Trophoblast cell (in vitro differentiated cells and primary cell): ENCODE measurements around the gene GET3.

Experiments
- DNase-seq, 2 donors: peaks; one replicate each; pipeline ENCODE4 v3.0.0-alpha.2; 2016
- H2AFZ ChIP-seq: 2 replicates; pipeline ENCODE4 v1.6.1; 2013; ENCODE audit warnings: low read length, moderate library complexity, mild to moderate bottlenecking; ENCODE audit not compliant: insufficient read depth, poor library complexity
- H2AK5ac ChIP-seq: 2 replicates; pipeline ENCODE4 v1.6.1; 2013; ENCODE audit warnings: mild to moderate bottlenecking, low read length
- H2BK120ac ChIP-seq: 2 replicates; pipeline ENCODE4 v1.6.1; 2013; ENCODE audit warnings: low read length, mild to moderate bottlenecking, moderate library complexity; ENCODE audit not compliant: insufficient read depth, poor library complexity
- H2BK12ac ChIP-seq: 2 replicates; pipeline ENCODE4 v1.6.1; 2013; ENCODE audit warnings: mild to moderate bottlenecking, low read length, moderate library complexity
- H2BK5ac ChIP-seq: 2 replicates; pipeline ENCODE4 v1.6.1; 2013; ENCODE audit warnings: low read length, low read depth, moderate library complexity, mild to moderate bottlenecking; ENCODE audit not compliant: poor library complexity
- H3K14ac ChIP-seq: 2 replicates; pipeline ENCODE4 v1.6.1; 2013; ENCODE audit warnings: mild to moderate bottlenecking, low read length
- H3K18ac ChIP-seq: 2 replicates; pipeline ENCODE4 v1.6.1; 2013; ENCODE audit warnings: mild to moderate bottlenecking, low read length
- H3K23ac ChIP-seq: 2 replicates; pipeline ENCODE4 v1.6.1; 2013; ENCODE audit warnings: low read length
- H3K27ac ChIP-seq: 2 replicates; pipeline ENCODE4 v1.5.1; 2013; ENCODE audit warnings: low read depth, mild to moderate bottlenecking, inconsistent platforms, low read length, moderate library complexity
- H3K27me3 ChIP-seq: 2 replicates; pipeline ENCODE4 v1.6.1; 2013; ENCODE audit warnings: inconsistent platforms, mild to moderate bottlenecking, low read length, moderate library complexity; ENCODE audit not compliant: insufficient read depth
- H3K36me3 ChIP-seq, 2 experiments: 1 replicate in 1 of 2; 2 replicates in 1 of 2; pipeline ENCODE4 v1.6.1; 2013; ENCODE audit warnings: low read length in 2 of 2, mild to moderate bottlenecking in 2 of 2, moderate library complexity in 1 of 2; ENCODE audit not compliant: insufficient read depth in 2 of 2, control insufficient read depth in 1 of 2
- H3K4ac ChIP-seq: 2 replicates; pipeline ENCODE4 v1.6.1; 2013; ENCODE audit warnings: low read depth, mild to moderate bottlenecking, low read length, moderate library complexity
- H3K4me1 ChIP-seq, 2 experiments: 1 replicate in 1 of 2; 2 replicates in 1 of 2; pipeline ENCODE4 v1.6.1; 2013; ENCODE audit warnings: low read length in 2 of 2, mild to moderate bottlenecking in 2 of 2, moderate library complexity in 1 of 2; ENCODE audit not compliant: insufficient read depth in 2 of 2, control insufficient read depth in 1 of 2
- H3K4me2 ChIP-seq: 2 replicates; pipeline ENCODE4 v1.6.1; 2013; ENCODE audit warnings: inconsistent platforms, mild to moderate bottlenecking, low read length, moderate library complexity
- H3K4me3 ChIP-seq: 2 replicates; pipeline ENCODE4 v1.5.1; 2013; ENCODE audit warnings: mild to moderate bottlenecking, low read depth, low read length, inconsistent platforms
- H3K79me1 ChIP-seq: one replicate; pipeline ENCODE4 v1.6.1; 2013; ENCODE audit warnings: low read length
- H3K79me2 ChIP-seq: 2 replicates; pipeline ENCODE4 v1.6.1; 2013; ENCODE audit warnings: low read length, mild to moderate bottlenecking; ENCODE audit not compliant: control insufficient read depth, insufficient read depth, poor library complexity
- H3K9ac ChIP-seq: 2 replicates; pipeline ENCODE4 v1.6.1; 2013; ENCODE audit warnings: mild to moderate bottlenecking, low read length
- H3K9me3 ChIP-seq: 2 replicates; pipeline ENCODE4 v1.6.1; 2013; ENCODE audit warnings: low read depth, mild to moderate bottlenecking, control low read depth, inconsistent platforms, low read length; ENCODE audit not compliant: insufficient read depth
- H4K12ac ChIP-seq: 2 replicates; pipeline ENCODE4 v1.6.1; 2013; ENCODE audit warnings: low read depth, mild to moderate bottlenecking, low read length, moderate library complexity
- H4K8ac ChIP-seq: 2 replicates; pipeline ENCODE4 v1.6.1; 2013; ENCODE audit warnings: low read depth, mild to moderate bottlenecking, low read length, moderate library complexity
- H4K91ac ChIP-seq: one replicate; pipeline ENCODE4 v1.6.1; 2013; ENCODE audit warnings: low read depth, mild to moderate bottlenecking, low read length, moderate library complexity
- WGBS: extraction: QIAGEN DNeasy Blood & Tissue Kit; methylation state at CpG from one replicate; pipeline ENCODE4 v1.1.7; 2013; ENCODE audit warnings: missing lambda C conversion rate; ENCODE audit not compliant: insufficient read length, insufficient coverage; ENCODE audit errors: extremely low coverage; 5-methylcytosine and 5-hydroxymethylcytosine counted together

Gene GET3

DNA sequence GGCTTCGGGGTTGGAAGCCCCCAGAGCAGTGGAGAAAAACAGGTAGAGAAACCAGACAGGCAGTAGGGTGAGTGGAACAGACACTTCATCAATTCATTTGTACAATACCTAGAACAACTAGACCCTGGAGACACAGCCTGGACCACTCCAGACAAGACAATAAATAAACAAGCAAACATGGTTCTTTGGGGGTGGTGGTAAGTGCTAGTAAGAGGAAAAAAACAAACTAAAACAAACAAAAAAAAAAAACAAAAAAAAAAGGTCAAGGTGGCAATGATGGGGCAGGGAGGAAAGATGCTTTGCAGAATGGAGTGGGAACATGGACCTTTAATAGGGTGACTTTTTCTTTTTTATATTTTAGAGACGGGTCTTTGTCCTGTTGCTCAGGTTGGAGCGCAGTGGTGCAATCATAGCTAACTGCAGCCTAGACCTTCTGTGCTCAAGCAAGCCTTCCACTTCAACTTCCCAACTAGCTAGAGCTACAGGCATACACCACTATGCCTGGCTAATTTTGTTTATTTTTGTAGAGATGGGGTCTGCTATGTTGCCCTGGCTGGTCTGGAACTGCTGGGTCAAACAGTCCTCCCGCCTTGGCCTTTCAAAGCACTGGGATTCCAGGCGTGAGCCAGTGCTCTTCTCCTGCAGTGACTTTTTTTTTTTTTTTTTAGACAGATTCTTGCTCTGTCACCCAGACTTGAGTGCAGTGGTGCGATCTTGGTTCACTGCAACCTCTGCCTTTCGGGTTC is 57.1 kb downstream of the GET3 start:
- Histone ChIP-seq H3K9ac (peak overlapping the region; percentile 64), H3K18ac (peak overlapping the region; percentile 78), H3K27ac (peak overlapping the region; percentile 71), H2BK120ac (peak overlapping the region; percentile 35), H3K27me3 (no peaks in the 10 kb centered on the region), H2BK12ac (no peak overlapping the region), H3K79me1 (peaks cover 38% of the 10 kb centered on the region), H2AFZ (no peak overlapping the region), H4K12ac (peak overlapping the region; percentile 58), H2BK5ac (peak overlapping the region; percentile 76), H2AK5ac (no peak overlapping the region), H3K4me3 (peak overlapping the region; percentile 70), H3K4me1 (peaks cover 13 to 14% of the 10 kb centered on the region in 2 experiments), H3K23ac (no peak overlapping the region), H3K79me2 (peaks cover 24% of the 10 kb centered on the region), H3K36me3 (peaks cover 6 to 8% of the 10 kb centered on the region in 2 experiments), H3K4me2 (peak overlapping the region; percentile 96), H4K91ac (peak overlapping the region; percentile 71), H4K8ac (peak overlapping the region; percentile 78), H3K14ac (peak overlapping the region; percentile 67), H3K9me3 (peaks cover 2% of the 10 kb centered on the region), H3K4ac (peak overlapping the region; percentile 61)
- no CpG with 5 or more reads among the region's 7 CpGs for WGBS
- DNase-seq: peak in 1 of 2 donors; percentile 58

DNA sequence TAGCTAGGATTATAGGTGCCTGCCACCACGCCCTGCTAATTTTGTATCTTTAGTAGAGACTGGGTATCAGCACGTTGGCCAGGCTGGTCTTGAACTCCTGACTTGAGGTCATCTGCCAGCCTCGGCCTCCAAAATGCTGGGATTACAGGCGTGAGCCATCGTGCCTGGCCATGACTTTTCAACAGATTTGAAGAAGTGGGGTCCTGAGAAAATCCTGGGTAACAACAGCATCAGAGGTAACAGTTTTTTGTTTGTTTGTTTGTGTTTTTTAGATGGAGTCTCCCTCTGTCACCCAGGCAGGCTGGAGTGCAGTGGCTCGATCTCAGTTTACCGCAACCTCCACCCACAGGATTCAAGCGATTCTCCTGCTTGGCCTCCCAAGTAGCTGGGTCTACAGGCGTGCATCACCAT is 57.7 kb downstream of the GET3 start:
- H3K79me1 ChIP-seq: peaks cover 33% of the 10 kb centered on the region
- H3K27ac ChIP-seq: no peak overlapping the region
- no peak overlapping the region for H4K12ac ChIP-seq
- no peak overlapping the region for H3K4me2 ChIP-seq
- H3K9me3 ChIP-seq: peaks cover 2% of the 10 kb centered on the region
- peaks cover 12 to 14% of the 10 kb centered on the region in 2 experiments for H3K4me1 ChIP-seq
- no peaks in the 10 kb centered on the region for H3K27me3 ChIP-seq
- peak in 1 of 2 donors; percentile 16 for DNase-seq
- no peak overlapping the region for H3K23ac ChIP-seq
- no peak overlapping the region for H3K18ac ChIP-seq
- no peak overlapping the region for H2AFZ ChIP-seq
- H2BK5ac ChIP-seq: no peak overlapping the region
- no peak overlapping the region for H3K4ac ChIP-seq
- WGBS: no CpG with 5 or more reads among the region's 9 CpGs
- no peak overlapping the region for H4K91ac ChIP-seq
- H3K14ac ChIP-seq: no peak overlapping the region
- H3K79me2 ChIP-seq: peaks cover 24% of the 10 kb centered on the region
- peaks cover 12 to 15% of the 10 kb centered on the region in 2 experiments for H3K36me3 ChIP-seq
- no peak overlapping the region for H2BK120ac ChIP-seq
- H4K8ac ChIP-seq: no peak overlapping the region
- H3K9ac ChIP-seq: no peak overlapping the region
- H2AK5ac ChIP-seq: no peak overlapping the region
- no peak overlapping the region for H3K4me3 ChIP-seq
- H2BK12ac ChIP-seq: no peak overlapping the region

DNA sequence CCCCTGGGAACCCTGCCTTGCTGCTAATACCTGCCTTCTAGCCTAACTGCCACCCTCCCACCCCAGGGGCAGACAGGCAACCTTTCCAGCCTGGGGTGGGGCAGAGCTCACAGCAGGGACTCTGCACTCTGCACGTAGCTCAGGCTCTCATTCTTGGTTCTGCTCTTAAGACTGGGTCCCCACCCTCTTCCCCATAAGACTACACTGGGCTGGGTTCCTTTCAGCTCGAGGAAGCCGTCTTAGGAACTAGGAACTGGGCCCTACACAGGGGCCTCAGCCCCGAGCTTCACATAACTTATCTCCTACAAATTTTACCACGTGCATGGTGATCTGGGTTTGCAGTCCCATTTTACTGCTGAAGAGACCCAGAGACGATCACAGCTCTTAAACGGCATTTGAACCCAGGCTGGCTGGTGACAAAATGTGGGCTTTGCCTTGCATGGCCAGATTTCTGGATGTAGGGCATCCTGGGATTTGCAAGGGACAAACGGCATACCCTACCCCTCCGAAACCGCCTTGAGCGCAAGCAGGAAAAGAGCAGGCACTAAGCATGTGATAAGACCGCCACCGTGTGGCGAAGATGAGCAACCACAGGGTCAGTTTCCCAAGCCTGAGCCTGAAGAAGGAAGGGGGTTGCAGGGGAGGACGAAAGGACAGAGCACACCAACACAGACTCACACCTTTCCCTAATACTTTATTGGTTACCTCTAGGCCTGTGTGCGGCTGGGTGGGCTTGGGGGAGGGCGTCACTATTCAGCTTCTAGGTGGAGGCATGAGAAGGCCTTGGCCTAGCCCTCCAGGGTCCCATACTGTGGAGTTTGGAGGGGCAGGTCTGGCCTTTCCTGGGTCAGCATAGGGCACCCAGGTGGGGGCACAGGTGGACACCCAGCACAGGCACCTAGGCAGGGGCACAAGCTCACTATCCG is 59.1 kb downstream of the GET3 start:
- H3K79me1 ChIP-seq: peaks cover 25% of the 10 kb centered on the region
- no CpG with 5 or more reads among the region's 18 CpGs for WGBS
- H4K91ac ChIP-seq: no peak overlapping the region
- H3K9me3 ChIP-seq: peaks cover 2% of the 10 kb centered on the region
- H2AK5ac ChIP-seq: no peak overlapping the region
- no peak overlapping the region for H3K18ac ChIP-seq
- H4K8ac ChIP-seq: no peak overlapping the region
- H3K4me1 ChIP-seq: peaks cover 3 to 6% of the 10 kb centered on the region in 2 experiments
- H3K23ac ChIP-seq: no peak overlapping the region
- no peaks in the 10 kb centered on the region for H3K27me3 ChIP-seq
- H3K27ac ChIP-seq: no peak overlapping the region
- H2BK12ac ChIP-seq: no peak overlapping the region
- H3K4ac ChIP-seq: no peak overlapping the region
- H4K12ac ChIP-seq: no peak overlapping the region
- no peak overlapping the region for H3K9ac ChIP-seq
- no peak overlapping the region for H3K4me3 ChIP-seq
- H2BK5ac ChIP-seq: no peak overlapping the region
- H3K79me2 ChIP-seq: peaks cover 24% of the 10 kb centered on the region
- peak; percentile 72 to 95 for DNase-seq
- H2AFZ ChIP-seq: no peak overlapping the region
- H2BK120ac ChIP-seq: no peak overlapping the region
- H3K4me2 ChIP-seq: no peak overlapping the region
- peaks cover 17 to 19% of the 10 kb centered on the region in 2 experiments for H3K36me3 ChIP-seq
- H3K14ac ChIP-seq: no peak overlapping the region

DNA sequence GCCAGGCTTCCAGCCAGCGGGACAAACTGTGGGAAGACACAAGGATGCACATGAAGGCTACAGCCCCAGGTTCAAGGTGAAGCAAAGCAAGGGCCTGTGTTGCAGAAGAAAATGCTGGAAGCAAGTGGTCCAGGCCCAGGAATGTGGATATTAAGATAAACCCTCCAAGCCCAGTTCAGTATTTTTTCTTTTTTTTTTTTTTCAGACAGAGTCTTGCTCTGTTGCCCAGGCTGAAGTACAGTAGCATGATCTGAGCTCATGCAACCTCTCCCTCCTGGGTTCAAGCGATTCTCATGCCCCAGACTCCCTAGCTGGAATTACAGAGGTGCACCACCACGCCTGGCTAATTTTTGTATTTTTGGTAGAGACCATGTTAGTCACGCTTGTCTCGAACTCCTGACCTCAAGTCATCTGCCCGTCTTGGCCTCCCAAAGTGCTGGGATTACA is 59.9 kb downstream of the GET3 start:
- Histone ChIP-seq H3K14ac (no peak overlapping the region), H2AFZ (no peak overlapping the region), H3K4me3 (no peak overlapping the region), H3K18ac (no peak overlapping the region), H3K4me2 (no peak overlapping the region), H3K27ac (no peak overlapping the region), H3K9ac (no peak overlapping the region), H4K8ac (no peak overlapping the region), H3K79me1 (peaks cover 20% of the 10 kb centered on the region), H3K4ac (no peak overlapping the region), H2BK12ac (no peak overlapping the region), H4K91ac (no peak overlapping the region), H3K23ac (no peak overlapping the region), H3K9me3 (peaks cover 2% of the 10 kb centered on the region), H3K27me3 (no peaks in the 10 kb centered on the region), H3K79me2 (peaks cover 18% of the 10 kb centered on the region), H2BK5ac (no peak overlapping the region), H2BK120ac (no peak overlapping the region), H4K12ac (no peak overlapping the region), H2AK5ac (no peak overlapping the region), H3K4me1 (peaks cover 6 to 10% of the 10 kb centered on the region in 2 experiments), H3K36me3 (peaks cover 17 to 19% of the 10 kb centered on the region in 2 experiments)
- no peak for DNase-seq
- no CpG with 5 or more reads among the region's 6 CpGs for WGBS
